HepG2 (cell line): Measurements from ENCODE around the gene TTC28. TPM values are rescaled to one million over a fixed set of nuclear protein-coding genes. Genes with fewer than 3 reads are reported as not detected.

Experiments
- HOXA9 ChIP-seq: sonication (generic); formaldehyde crosslinking; IDR thresholded peaks from 2 replicates; pipeline ENCODE4 v1.8.1; 2022; ENCODE audit warnings: missing genetic modification reagents, mild to moderate bottlenecking, moderate library complexity, borderline replicate concordance
- KAT8 ChIP-seq: IDR thresholded peaks from 2 replicates; pipeline ENCODE4 v1.6.1; 2016; ENCODE audit warnings: missing genetic modification reagents, missing compliant biosample characterization
- KLF15 ChIP-seq: sonication (generic); formaldehyde crosslinking; IDR thresholded peaks from 2 replicates; pipeline ENCODE4 v1.8.1; 2023; ENCODE audit warnings: borderline replicate concordance, mild to moderate bottlenecking, inconsistent platforms, missing genetic modification reagents, mixed read lengths
- MNT ChIP-seq: fragments of 450-650 bp; IDR thresholded peaks from 2 replicates; pipeline ENCODE4 v1.6.1; 2016
- NFYC ChIP-seq: IDR thresholded peaks from 2 replicates; pipeline ENCODE4 v1.6.1; 2016; ENCODE audit warnings: missing genetic modification reagents, missing compliant biosample characterization
- SALL2 ChIP-seq: sonication (generic); formaldehyde crosslinking; IDR thresholded peaks from 2 replicates; pipeline ENCODE4 v1.8.1; 2023; ENCODE audit warnings: mild to moderate bottlenecking, missing genetic modification reagents, inconsistent platforms
- SAP130 ChIP-seq: IDR thresholded peaks from 2 replicates; pipeline ENCODE4 v1.6.1; 2016; ENCODE audit warnings: low read depth
- SNAPC2 ChIP-seq: sonication (generic); formaldehyde crosslinking; IDR thresholded peaks from 2 replicates; pipeline ENCODE4 v1.8.1; 2022; ENCODE audit warnings: mild to moderate bottlenecking, missing genetic modification reagents
- TERF1 ChIP-seq: sonication (generic); formaldehyde crosslinking; IDR thresholded peaks from 2 replicates; pipeline ENCODE4 v1.8.0; 2022; ENCODE audit warnings: mild to moderate bottlenecking, missing genetic modification reagents, moderate library complexity
- TOE1 ChIP-seq: sonication (generic); formaldehyde crosslinking; IDR thresholded peaks from 2 replicates; pipeline ENCODE4 v1.4.0; 2020; ENCODE audit warnings: mild to moderate bottlenecking, missing genetic modification reagents
- ZNF230 ChIP-seq: sonication (generic); formaldehyde crosslinking; IDR thresholded peaks from 2 replicates; pipeline ENCODE4 v1.4.0; 2020; ENCODE audit warnings: mild to moderate bottlenecking, missing genetic modification reagents
- ZNF235 ChIP-seq: sonication (generic); formaldehyde crosslinking; IDR thresholded peaks from 2 replicates; pipeline ENCODE4 v1.8.1; 2023; ENCODE audit warnings: mild to moderate bottlenecking, missing genetic modification reagents, borderline replicate concordance
- ZNF274 ChIP-seq: sonication (generic); formaldehyde crosslinking; IDR thresholded peaks from 2 replicates; pipeline ENCODE4 v1.5.1; 2020; ENCODE audit warnings: mild to moderate bottlenecking, missing genetic modification reagents
- ZNF275 ChIP-seq: sonication (generic); formaldehyde crosslinking; IDR thresholded peaks from 2 replicates; pipeline ENCODE4 v1.8.0; 2022; ENCODE audit warnings: missing genetic modification reagents, mild to moderate bottlenecking, inconsistent platforms, borderline replicate concordance
- ZNF292 ChIP-seq: sonication (generic); formaldehyde crosslinking; IDR thresholded peaks from 2 replicates; pipeline ENCODE4 v1.8.1; 2022; ENCODE audit warnings: mild to moderate bottlenecking, low read depth, missing genetic modification reagents, borderline replicate concordance
- ZNF558 ChIP-seq: sonication (generic); formaldehyde crosslinking; IDR thresholded peaks from 2 replicates; pipeline ENCODE4 v1.9.0; 2022; ENCODE audit warnings: mild to moderate bottlenecking, missing genetic modification reagents, borderline replicate concordance
- ZNF770 ChIP-seq: sonication (generic); formaldehyde crosslinking; IDR thresholded peaks from 2 replicates; pipeline ENCODE4 v1.5.0; 2020; ENCODE audit warnings: mild to moderate bottlenecking, missing genetic modification reagents
- ZNF776 ChIP-seq: sonication (generic); formaldehyde crosslinking; IDR thresholded peaks from 2 replicates; pipeline ENCODE4 v1.4.0; 2020; ENCODE audit warnings: mild to moderate bottlenecking, missing genetic modification reagents
- ZSCAN31 ChIP-seq: sonication (generic); formaldehyde crosslinking; IDR thresholded peaks from 2 replicates; pipeline ENCODE4 v1.5.0; 2020; ENCODE audit warnings: low read depth, mild to moderate bottlenecking, missing genetic modification reagents
- polyA plus RNA-seq, 8 experiments: library from polyadenylated mRNA; depleted of rRNA in 3 of 8; stranded (reverse) in 7 of 8; unstranded in 1 of 8; fragments of >200 nt; fragmentation: Illumina TruSeq in 4 of 8; extraction: Trizol in 4 of 8; gene quantifications; 2 replicates each; pipeline versions ENCODE4 v1.2.1 to v1.2.3, GENCODE V29; 2011 to 2016; ENCODE audit warnings: low read depth in 4 of 8, missing spikeins in 1 of 8, mixed read lengths in 1 of 8; ENCODE audit not compliant: insufficient read depth in 1 of 8
- total RNA-seq, 5 experiments: library from RNA; depleted of rRNA; stranded (reverse); fragments of >200 nt; fragmentation: Illumina TruSeq; extraction: Trizol; gene quantifications; 2 replicates each; pipeline ENCODE4 v1.2.3, GENCODE V29; 2016; ENCODE audit warnings: low read depth in 1 of 5

TTC28 gene
- total and polyA plus RNA-seq, 2 of the 13 experiments (the other 11 are each of a cell fraction or from before 2014, with no cell fraction given) = 4.2 to 13.1 TPM

- TF ChIP-seq ZNF235 = peak; percentile 44; the same call in 1 of the 2 replicates
- TF ChIP-seq ZSCAN31 (CRISPR knock-in tag) = peak; percentile 32; the same call in 1 of the 2 replicates
- peak; percentile 72; the same call in 1 of the 2 replicates for TF ChIP-seq SALL2 (CRISPR knock-in tag)
- 0 out of 2 replicates have a peak, but pooled peaks have one; percentile 61 for TF ChIP-seq ZNF275 (CRISPR knock-in tag)
- TF ChIP-seq ZNF230 = 0 out of 2 replicates have a peak, but pooled peaks have one; percentile 49
- TF ChIP-seq ZNF274 (CRISPR knock-in tag) = peak; percentile 94
- TF ChIP-seq ZNF558 (CRISPR knock-in tag) = peak; percentile 95; the same call in 1 of the 2 replicates
- peak; percentile 38; the same call in 1 of the 2 replicates for TF ChIP-seq KAT8 (CRISPR knock-in tag)
- peak; percentile 20; the same call in 1 of the 2 replicates for TF ChIP-seq ZNF770 (CRISPR knock-in tag)
- peak; percentile 58 for TF ChIP-seq SAP130 (CRISPR knock-in tag)
- peak; percentile 43; the same call in 1 of the 2 replicates for TF ChIP-seq TERF1
- 0 out of 2 replicates have a peak, but pooled peaks have one; percentile 41 for TF ChIP-seq ZNF292
- TF ChIP-seq SNAPC2 (CRISPR knock-in tag) = peak; percentile 45; the same call in 1 of the 2 replicates
- peak; percentile 65; the same call in 1 of the 2 replicates for TF ChIP-seq HOXA9 (CRISPR knock-in tag)
- TF ChIP-seq MNT = 0 out of 2 replicates have a peak, but pooled peaks have one; percentile 11
- peak; percentile 77; the same call in 1 of the 2 replicates for TF ChIP-seq KLF15 (CRISPR knock-in tag)
- TF ChIP-seq NFYC = 0 out of 2 replicates have a peak, but pooled peaks have one; percentile 11
- TF ChIP-seq ZNF776 (CRISPR knock-in tag) = peak; percentile 81
- peak; percentile 38; the same call in 1 of the 2 replicates for TF ChIP-seq TOE1
Measured at GRCh38 chr22:28679611-28680287, at the start of gene TTC28 (continued).
